IMR-90 (cell line): ENCODE measurements around the gene CIAO3. TPM values are rescaled to one million over a fixed set of nuclear protein-coding genes. Genes with fewer than 3 reads are reported as not detected.

Experiments
- polyA plus RNA-seq, 3 experiments: library from polyadenylated mRNA; depleted of rRNA; stranded (reverse); fragments of >200 nt; gene quantifications; 2 replicates each; pipeline ENCODE4 v1.2.3, GENCODE V29; 2012; ENCODE audit warnings: low replicate concordance in 1 of 3
- total RNA-seq: library from RNA; depleted of rRNA; stranded (reverse); fragments of >200 nt; gene quantifications from 2 replicates; pipeline ENCODE4 v1.2.3, GENCODE V29; 2012
- TF ChIP-seq, protein P1 (sequence below): conservative IDR thresholded peaks from 2 replicates; pipeline ENCODE4 v1.5.1; 2012; ENCODE audit warnings: mild to moderate bottlenecking, low read depth, low read length, improper control_type of control experiment

Gene CIAO3
- total and polyA plus RNA-seq, 2 of the 4 experiments (the other 2 are of a cell fraction) = 17.0 to 20.2 TPM

DNA sequence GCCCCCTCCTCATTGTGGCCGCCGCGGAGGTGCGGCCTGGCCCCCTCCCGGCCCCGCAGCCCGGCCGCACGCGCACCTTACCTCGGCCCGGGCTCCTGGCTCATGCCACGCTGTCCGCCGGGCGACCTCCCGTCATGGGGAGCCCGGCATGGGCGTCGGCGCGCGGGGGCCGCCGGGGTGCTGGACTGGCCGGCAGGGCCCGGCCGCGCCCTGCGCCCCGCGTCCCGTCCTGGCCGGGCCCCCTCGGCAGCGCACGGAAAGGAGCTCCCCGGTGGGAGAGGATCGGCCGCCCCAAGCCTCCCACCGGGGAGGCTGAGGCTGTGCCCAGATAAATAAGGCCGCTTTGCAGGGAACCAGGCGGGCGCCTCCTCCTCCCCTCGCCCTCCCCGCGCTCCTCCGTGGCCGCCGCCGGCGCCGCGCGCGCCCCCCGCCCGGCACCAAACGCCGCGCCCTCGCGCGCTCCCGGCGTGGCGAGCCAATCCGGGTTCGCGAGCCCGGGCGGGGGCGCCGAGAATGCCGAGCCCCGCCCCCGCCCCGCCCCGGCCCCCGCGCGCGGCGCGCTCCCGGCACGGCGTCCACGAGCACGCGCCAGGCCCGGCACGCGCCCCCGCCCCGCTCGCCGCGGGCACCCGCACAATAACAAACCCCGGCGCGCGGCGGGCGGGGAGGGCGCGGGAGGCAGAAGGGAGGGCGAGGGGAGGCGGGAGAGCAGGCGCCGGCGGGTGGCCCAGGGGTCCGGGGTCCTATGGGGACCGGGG lies 35.2 kb downstream of the CIAO3 start, which contains the start of gene FBXL16 (continued):
- TF ChIP-seq, protein P1, sequence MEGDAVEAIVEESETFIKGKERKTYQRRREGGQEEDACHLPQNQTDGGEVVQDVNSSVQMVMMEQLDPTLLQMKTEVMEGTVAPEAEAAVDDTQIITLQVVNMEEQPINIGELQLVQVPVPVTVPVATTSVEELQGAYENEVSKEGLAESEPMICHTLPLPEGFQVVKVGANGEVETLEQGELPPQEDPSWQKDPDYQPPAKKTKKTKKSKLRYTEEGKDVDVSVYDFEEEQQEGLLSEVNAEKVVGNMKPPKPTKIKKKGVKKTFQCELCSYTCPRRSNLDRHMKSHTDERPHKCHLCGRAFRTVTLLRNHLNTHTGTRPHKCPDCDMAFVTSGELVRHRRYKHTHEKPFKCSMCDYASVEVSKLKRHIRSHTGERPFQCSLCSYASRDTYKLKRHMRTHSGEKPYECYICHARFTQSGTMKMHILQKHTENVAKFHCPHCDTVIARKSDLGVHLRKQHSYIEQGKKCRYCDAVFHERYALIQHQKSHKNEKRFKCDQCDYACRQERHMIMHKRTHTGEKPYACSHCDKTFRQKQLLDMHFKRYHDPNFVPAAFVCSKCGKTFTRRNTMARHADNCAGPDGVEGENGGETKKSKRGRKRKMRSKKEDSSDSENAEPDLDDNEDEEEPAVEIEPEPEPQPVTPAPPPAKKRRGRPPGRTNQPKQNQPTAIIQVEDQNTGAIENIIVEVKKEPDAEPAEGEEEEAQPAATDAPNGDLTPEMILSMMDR = no peak
